ENCODE results near the gene DTX3L. TPM values are rescaled to one million over a fixed set of nuclear protein-coding genes. Genes with fewer than 3 reads are reported as not detected.

Gene DTX3L
- total and polyA plus RNA-seq, 10 of the 15 experiments (the other 5 are each of a cell fraction or from before 2014, with no cell fraction given), result 9.9 to 41.4 (median 21.7) TPM

DNA sequence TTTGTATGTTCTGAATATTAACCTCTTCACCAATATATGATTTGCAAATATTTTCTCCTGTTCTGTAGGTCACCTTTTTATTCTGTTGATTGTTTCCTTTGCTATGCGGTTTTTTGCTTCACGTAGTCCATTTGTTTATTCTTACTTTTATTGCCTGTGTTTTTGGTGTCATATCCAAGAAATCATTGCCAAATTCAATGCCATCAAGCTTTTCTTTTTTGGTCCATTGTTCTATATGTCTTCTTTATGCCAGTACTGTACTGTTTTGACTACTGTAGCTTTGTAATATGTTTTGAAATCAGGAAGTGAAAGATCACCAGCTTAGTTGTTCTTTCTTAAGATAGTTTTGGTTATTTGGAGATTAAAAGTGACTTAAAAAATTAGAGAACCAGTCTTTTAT lies 17.5 kb downstream of the DTX3L start (continued):
- TF ChIP-seq SIN3A (IDR thresholded peaks at IDR 0.05; ENCODE audit: low read depth, low read length) (no peak), SIX5 (IDR thresholded peaks at IDR 0.05; ENCODE audit: low read depth, low read length, severe bottlenecking) (no peak)
- TF ChIP-seq, protein P1, sequence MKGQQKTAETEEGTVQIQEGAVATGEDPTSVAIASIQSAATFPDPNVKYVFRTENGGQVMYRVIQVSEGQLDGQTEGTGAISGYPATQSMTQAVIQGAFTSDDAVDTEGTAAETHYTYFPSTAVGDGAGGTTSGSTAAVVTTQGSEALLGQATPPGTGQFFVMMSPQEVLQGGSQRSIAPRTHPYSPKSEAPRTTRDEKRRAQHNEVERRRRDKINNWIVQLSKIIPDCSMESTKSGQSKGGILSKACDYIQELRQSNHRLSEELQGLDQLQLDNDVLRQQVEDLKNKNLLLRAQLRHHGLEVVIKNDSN (IDR thresholded peaks at IDR 0.05; ENCODE audit: borderline replicate concordance, extremely low read length, insufficient read depth, low read depth, low read length), result no peak
- TF ChIP-seq, protein P2, sequence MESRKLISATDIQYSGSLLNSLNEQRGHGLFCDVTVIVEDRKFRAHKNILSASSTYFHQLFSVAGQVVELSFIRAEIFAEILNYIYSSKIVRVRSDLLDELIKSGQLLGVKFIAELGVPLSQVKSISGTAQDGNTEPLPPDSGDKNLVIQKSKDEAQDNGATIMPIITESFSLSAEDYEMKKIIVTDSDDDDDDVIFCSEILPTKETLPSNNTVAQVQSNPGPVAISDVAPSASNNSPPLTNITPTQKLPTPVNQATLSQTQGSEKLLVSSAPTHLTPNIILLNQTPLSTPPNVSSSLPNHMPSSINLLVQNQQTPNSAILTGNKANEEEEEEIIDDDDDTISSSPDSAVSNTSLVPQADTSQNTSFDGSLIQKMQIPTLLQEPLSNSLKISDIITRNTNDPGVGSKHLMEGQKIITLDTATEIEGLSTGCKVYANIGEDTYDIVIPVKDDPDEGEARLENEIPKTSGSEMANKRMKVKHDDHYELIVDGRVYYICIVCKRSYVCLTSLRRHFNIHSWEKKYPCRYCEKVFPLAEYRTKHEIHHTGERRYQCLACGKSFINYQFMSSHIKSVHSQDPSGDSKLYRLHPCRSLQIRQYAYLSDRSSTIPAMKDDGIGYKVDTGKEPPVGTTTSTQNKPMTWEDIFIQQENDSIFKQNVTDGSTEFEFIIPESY (IDR thresholded peaks at IDR 0.05), result 0 out of 2 replicates have a peak, but pooled peaks have one; percentile 51

DNA sequence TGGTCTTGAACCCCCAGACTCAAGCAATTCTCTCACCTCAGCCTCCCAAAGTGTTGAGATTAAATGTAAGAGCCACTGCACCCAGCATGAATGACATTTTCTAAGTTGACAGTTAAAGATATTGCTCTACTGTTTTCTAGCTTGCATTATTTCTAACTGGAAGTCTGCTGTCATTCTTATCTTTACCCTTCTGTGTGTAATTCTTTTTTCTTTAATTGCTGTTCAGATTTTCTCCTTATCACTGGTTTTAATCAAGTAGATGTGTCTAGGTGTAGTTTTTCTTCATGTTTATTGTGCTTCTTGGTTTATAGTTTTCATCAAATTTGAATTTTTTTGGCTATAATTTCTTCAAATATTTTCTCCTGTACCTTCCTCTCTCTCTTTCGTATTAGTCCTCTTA lies 18.3 kb downstream of the DTX3L start:
- ChIA-PET POLR2A (interaction anchor here (1.0 to 1.2 kb wide), 2 partner anchors 20 to 35 kb away, joined by 4 to 7 read pairs; no protein-coding TSS in a partner anchor), SMC1A (ENCODE audit: uncharacterized antibody, unreplicated experiment) (interaction anchor here (0.6 to 1.7 kb wide), 8 partner anchors 19 to 95 kb away, joined by 3 to 9 read pairs (median 4); no protein-coding TSS in a partner anchor), RAD21 (ENCODE audit: unreplicated experiment) (interaction anchor here (1.0 to 2.1 kb wide), 4 partner anchors 17 to 97 kb away, joined by 3 to 5 read pairs (median 4); no protein-coding TSS in a partner anchor), CTCF (interaction anchor here (0.9 to 1.6 kb wide), 4 partner anchors 17 to 96 kb away, joined by 3 to 4 read pairs (median 4); no protein-coding TSS in a partner anchor)
- H4K20me1 ChIP-seq (ENCODE audit: control insufficient read depth, insufficient read depth), result no peaks in the 10 kb centered on the region
- H3K79me2 ChIP-seq (ENCODE audit: control insufficient read depth, insufficient read depth, low read length), result peaks cover 38% of the 10 kb centered on the region
- no peak for DNase-seq (ENCODE audit: low read depth, low spot score)
- no peak overlapping the region for H3K9ac ChIP-seq (ENCODE audit: control insufficient read depth, insufficient read depth, low read length)
- no peak overlapping the region for H2AFZ ChIP-seq (ENCODE audit: control insufficient read depth, low read depth, low read length)
- 0 out of 4 replicates have a peak, but pooled peaks cover 0 to 1% of the 10 kb centered on the region in 2 experiments for H3K36me3 ChIP-seq (ENCODE audit: control insufficient read depth in 2 of 2, insufficient read depth in 2 of 2, low read length in 1 of 2)
- in situ Hi-C loops (cut with MboI) (no loop called here), intact Hi-C loops (cut with micrococcal nuclease; ENCODE audit: unreplicated experiment) (loop anchor here (1.0 kb wide), 1 partner anchor 28 kb away; no protein-coding TSS in a partner anchor)
- H3K9me3 ChIP-seq (replicated peaks; ENCODE audit: control insufficient read depth, insufficient read depth, low read length), result peaks cover 27% of the 10 kb centered on the region
- no peak for ATAC-seq
- H3K4me3 ChIP-seq, result no peak overlapping the region
- H3K4me1 ChIP-seq (ENCODE audit: control insufficient read depth, insufficient read depth, low read length), result peaks cover under 1% of the 10 kb centered on the region; the same call in 1 of the 2 replicates
- no peak overlapping the region for H3K4me2 ChIP-seq (ENCODE audit: control insufficient read depth, insufficient read depth)
- no peak overlapping the region for H3K27ac ChIP-seq (ENCODE audit: control insufficient read depth, insufficient read depth)
- no peak for FAIRE-seq
- no peaks in the 10 kb centered on the region for H3K27me3 ChIP-seq (replicated peaks in 1 of 2; ENCODE audit: control insufficient read depth in 2 of 2, insufficient read depth in 2 of 2, low read length in 1 of 2)
- 85% methylated on average over 1 of the region's 1 CpG for WGBS (ENCODE audit: insufficient coverage, insufficient replicate concordance, low lambda C conversion rate, missing lambda C conversion rate)
- no TSS peak for BruUV-seq (replicated peaks)
- TF ChIP-seq TAF1 (IDR thresholded peaks at IDR 0.05; ENCODE audit: borderline replicate concordance, low read depth, low read length) (no peak), BRCA1 (IDR thresholded peaks at IDR 0.05; ENCODE audit: low read depth, low read length) (no peak), PAX5 (IDR thresholded peaks at IDR 0.05; ENCODE audit: borderline replicate concordance, low read depth, low read length) (no peak), POLR2AphosphoS5 (IDR thresholded peaks at IDR 0.05; ENCODE audit: low read length) (no peak), BACH1 (IDR thresholded peaks at IDR 0.05; ENCODE audit: borderline replicate concordance) (no peak), KAT2A (conservative IDR thresholded peaks at IDR 0.05; ENCODE audit: control insufficient read depth, low read depth, low read length) (no peak), MYB (IDR thresholded peaks at IDR 0.05; ENCODE audit: borderline replicate concordance, low read depth, low read length) (no peak), SREBF1 (IDR thresholded peaks at IDR 0.05; ENCODE audit: low read length) (no peak), SUPT20H (IDR thresholded peaks at IDR 0.05; ENCODE audit: borderline replicate concordance, control insufficient read depth, low read depth, low read length) (no peak), RCOR1 (conservative IDR thresholded peaks at IDR 0.05; ENCODE audit: low read depth, low read length) (no peak)
- TF ChIP-seq, protein P3, sequence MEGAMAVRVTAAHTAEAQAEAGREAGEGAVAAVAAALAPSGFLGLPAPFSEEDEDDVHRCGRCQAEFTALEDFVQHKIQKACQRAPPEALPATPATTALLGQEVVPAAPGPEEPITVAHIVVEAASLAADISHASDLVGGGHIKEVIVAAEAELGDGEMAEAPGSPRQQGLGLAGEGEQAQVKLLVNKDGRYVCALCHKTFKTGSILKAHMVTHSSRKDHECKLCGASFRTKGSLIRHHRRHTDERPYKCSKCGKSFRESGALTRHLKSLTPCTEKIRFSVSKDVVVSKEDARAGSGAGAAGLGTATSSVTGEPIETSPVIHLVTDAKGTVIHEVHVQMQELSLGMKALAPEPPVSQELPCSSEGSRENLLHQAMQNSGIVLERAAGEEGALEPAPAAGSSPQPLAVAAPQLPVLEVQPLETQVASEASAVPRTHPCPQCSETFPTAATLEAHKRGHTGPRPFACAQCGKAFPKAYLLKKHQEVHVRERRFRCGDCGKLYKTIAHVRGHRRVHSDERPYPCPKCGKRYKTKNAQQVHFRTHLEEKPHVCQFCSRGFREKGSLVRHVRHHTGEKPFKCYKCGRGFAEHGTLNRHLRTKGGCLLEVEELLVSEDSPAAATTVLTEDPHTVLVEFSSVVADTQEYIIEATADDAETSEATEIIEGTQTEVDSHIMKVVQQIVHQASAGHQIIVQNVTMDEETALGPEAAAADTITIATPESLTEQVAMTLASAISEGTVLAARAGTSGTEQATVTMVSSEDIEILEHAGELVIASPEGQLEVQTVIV (IDR thresholded peaks at IDR 0.05; ENCODE audit: borderline replicate concordance, partially characterized antibody), result no peak
- TF ChIP-seq, protein P4, sequence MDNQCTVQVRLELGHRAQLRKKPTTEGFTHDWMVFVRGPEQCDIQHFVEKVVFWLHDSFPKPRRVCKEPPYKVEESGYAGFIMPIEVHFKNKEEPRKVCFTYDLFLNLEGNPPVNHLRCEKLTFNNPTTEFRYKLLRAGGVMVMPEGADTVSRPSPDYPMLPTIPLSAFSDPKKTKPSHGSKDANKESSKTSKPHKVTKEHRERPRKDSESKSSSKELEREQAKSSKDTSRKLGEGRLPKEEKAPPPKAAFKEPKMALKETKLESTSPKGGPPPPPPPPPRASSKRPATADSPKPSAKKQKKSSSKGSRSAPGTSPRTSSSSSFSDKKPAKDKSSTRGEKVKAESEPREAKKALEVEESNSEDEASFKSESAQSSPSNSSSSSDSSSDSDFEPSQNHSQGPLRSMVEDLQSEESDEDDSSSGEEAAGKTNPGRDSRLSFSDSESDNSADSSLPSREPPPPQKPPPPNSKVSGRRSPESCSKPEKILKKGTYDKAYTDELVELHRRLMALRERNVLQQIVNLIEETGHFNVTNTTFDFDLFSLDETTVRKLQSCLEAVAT (IDR thresholded peaks at IDR 0.05), result 0 out of 2 replicates have a peak, but pooled peaks have one; percentile 34
